H1 (cell line): Measurements from ENCODE around the gene DYRK2. TPM values are rescaled to one million over a fixed set of nuclear protein-coding genes. Genes with fewer than 3 reads are reported as not detected.

Experiments used
- ATF2 ChIP-seq: IDR thresholded peaks from 2 replicates; pipeline ENCODE4 v1.6.1; 2012; ENCODE audit warnings: low read length, inconsistent platforms
- CHD7 ChIP-seq: fragments of 300-600 bp; sonication (generic); IDR thresholded peaks from 2 replicates; pipeline ENCODE4 v1.7.1; 2012; ENCODE audit warnings: low read length, moderate library complexity, mild to moderate bottlenecking, inconsistent platforms; ENCODE audit not compliant: insufficient replicate concordance
- EP300 ChIP-seq, 2 experiments: IDR thresholded peaks; 1 replicate in 1 of 2; 2 replicates in 1 of 2; pipeline ENCODE4 v1.6.1; 2011 to 2012; ENCODE audit warnings: low read depth in 2 of 2, low read length in 2 of 2, mild to moderate bottlenecking in 2 of 2, borderline replicate concordance in 1 of 2, inconsistent platforms in 1 of 2, moderate library complexity in 1 of 2
- GTF2F1 ChIP-seq: IDR thresholded peaks from 2 replicates; pipeline ENCODE4 v1.6.1; 2012; ENCODE audit warnings: low read depth, low read length, improper control_type of control experiment, borderline replicate concordance
- polyA plus RNA-seq, 7 experiments: library from polyadenylated mRNA; depleted of rRNA in 3 of 7; stranded (reverse) in 5 of 7; unstranded in 2 of 7; fragments of >200 nt in 5 of 7; fragments of 200-250 nt in 2 of 7; gene quantifications; 1 replicate in 5 of 7; 2 replicates in 1 of 7; 4 replicates in 1 of 7; pipeline versions ENCODE4 v1.2.1 to v1.2.3, GENCODE V29; 2011 to 2013; ENCODE audit warnings: missing spikeins in 2 of 7, mixed read lengths in 2 of 7
- total RNA-seq: library from RNA; stranded (reverse); fragmentation: NEBNext Ultra II Directional; extraction: Animal tissue kit (Norgen Biotek cat#: 25700); gene quantifications from 2 replicates; pipeline ENCODE4 v1.2.1, GENCODE V29; 2021

Gene DYRK2
- total and polyA plus RNA-seq, 2 of the 8 experiments (the other 6 are each of a cell fraction or from before 2014, with no cell fraction given) = 11.2 to 31.6 TPM

GRCh38 chr12:67609226-67609870, 39.2 kb upstream of the DYRK2 start (continued):
- TF ChIP-seq CHD7 = no peak
- TF ChIP-seq GTF2F1 = no peak
- no peak for TF ChIP-seq EP300 (IDR thresholded peaks at IDR 0.05; ENCODE audit: borderline replicate concordance in 1 of 2, low read depth in 2 of 2, low read length in 2 of 2)
- TF ChIP-seq ATF2 = no peak
